Neural cell (in vitro differentiated cells): ENCODE data around the gene TSPAN32. TPM values are rescaled to one million over a fixed set of nuclear protein-coding genes. Genes with fewer than 3 reads are reported as not detected.

Experiments
- H2AFZ ChIP-seq: fragments of 200-600, 300-800 bp; sonication (generic), shearing (Covaris generic); 2 replicates; pipeline ENCODE4 v1.6.0; 2014; ENCODE audit warnings: low read depth, mild to moderate bottlenecking, antibody characterized with exemption, low read length, moderate library complexity
- H3F3A ChIP-seq: fragments of 200-600 bp; shearing (Covaris generic); 2 replicates; pipeline ENCODE4 v1.6.1; 2016; ENCODE audit warnings: mild to moderate bottlenecking, moderate library complexity, mixed read lengths, antibody characterized with exemption, low read length; ENCODE audit not compliant: insufficient read depth, poor library complexity, severe bottlenecking
- H3K27ac ChIP-seq: fragments of 200-600, 300-800 bp; sonication (generic), shearing (Covaris generic); 2 replicates; pipeline ENCODE4 v1.5.1; 2014; ENCODE audit warnings: mild to moderate bottlenecking, low read length, moderate library complexity
- H3K27me3 ChIP-seq: fragments of 300-800, 200-600 bp; sonication (generic), shearing (Covaris generic); 2 replicates; pipeline ENCODE4 v1.6.0; 2014; ENCODE audit warnings: mild to moderate bottlenecking, low read depth, low read length, moderate library complexity; ENCODE audit not compliant: insufficient read depth
- H3K36me3 ChIP-seq: fragments of 300-800, 200-600 bp; sonication (generic), shearing (Covaris generic); 2 replicates; pipeline ENCODE4 v1.5.1; 2014; ENCODE audit warnings: mild to moderate bottlenecking, antibody characterized with exemption, low read length, moderate library complexity; ENCODE audit not compliant: insufficient read depth
- H3K4me2 ChIP-seq: fragments of 300-800, 200-600 bp; sonication (generic), shearing (Covaris generic); 2 replicates; pipeline ENCODE4 v1.6.0; 2014; ENCODE audit warnings: mild to moderate bottlenecking, low read length
- H3K4me3 ChIP-seq: fragments of 300-800, 200-600 bp; sonication (generic), shearing (Covaris generic); 2 replicates; pipeline ENCODE4 v1.5.1; 2014; ENCODE audit warnings: mild to moderate bottlenecking, low read length, moderate library complexity
- H3K79me2 ChIP-seq: fragments of 200-600 bp; shearing (Covaris generic); replicated peaks from 2 replicates; pipeline ENCODE4 v1.6.0; 2014; ENCODE audit warnings: mild to moderate bottlenecking, low read length, moderate library complexity; ENCODE audit not compliant: insufficient read depth
- H3K9ac ChIP-seq: fragments of 300-800, 200-600 bp; sonication (generic), shearing (Covaris generic); 2 replicates; pipeline ENCODE4 v1.6.1; 2016; ENCODE audit warnings: mild to moderate bottlenecking, low read length, mixed read lengths
- H3K9me2 ChIP-seq: fragments of 200-600 bp; shearing (Covaris generic); 2 replicates; pipeline ENCODE4 v1.6.1; 2016; ENCODE audit warnings: mild to moderate bottlenecking, low read length, mixed read lengths; ENCODE audit not compliant: insufficient read depth
- H3K9me3 ChIP-seq: fragments of 200-600, 300-800 bp; sonication (generic), shearing (Covaris generic); 2 replicates; pipeline ENCODE4 v1.6.1; 2016; ENCODE audit warnings: mild to moderate bottlenecking, mixed run types, low read length, moderate library complexity, mixed read lengths
- H4K20me1 ChIP-seq: fragments of 200-600 bp; shearing (Covaris generic); 2 replicates; pipeline ENCODE4 v1.6.1; 2016; ENCODE audit warnings: mild to moderate bottlenecking, mixed run types; ENCODE audit not compliant: insufficient read depth
- EP300 ChIP-seq: fragments of 450-650 bp; conservative IDR thresholded peaks from 2 replicates; pipeline ENCODE4 v1.6.1; 2014; ENCODE audit warnings: antibody characterized with exemption, mild to moderate bottlenecking, moderate library complexity; ENCODE audit not compliant: poor library complexity, severe bottlenecking
- EZH2 ChIP-seq: fragments of 200-600, 300-800 bp; shearing (Covaris generic), sonication (generic); IDR thresholded peaks from 2 replicates; pipeline ENCODE4 v1.6.1; 2014; ENCODE audit warnings: antibody characterized with exemption, low read length, borderline replicate concordance, mild to moderate bottlenecking; ENCODE audit not compliant: insufficient read depth, poor library complexity, severe bottlenecking
- MXI1 ChIP-seq: fragments of 450-650 bp; conservative IDR thresholded peaks from 2 replicates; pipeline ENCODE4 v1.6.1; 2014; ENCODE audit warnings: antibody characterized with exemption, mild to moderate bottlenecking; ENCODE audit not compliant: poor library complexity, severe bottlenecking
- POLR2AphosphoS5 ChIP-seq: IDR thresholded peaks from 2 replicates; pipeline ENCODE4 v1.6.1; 2012
- RAD21 ChIP-seq: fragments of 450-650 bp; conservative IDR thresholded peaks from 2 replicates; pipeline ENCODE4 v1.6.1; 2014; ENCODE audit warnings: antibody characterized with exemption, mild to moderate bottlenecking, moderate library complexity
- SMC3 ChIP-seq: fragments of 450-650 bp; conservative IDR thresholded peaks from 2 replicates; pipeline ENCODE4 v1.6.1; 2014; ENCODE audit warnings: antibody characterized with exemption, mild to moderate bottlenecking, moderate library complexity; ENCODE audit not compliant: poor library complexity
- TAF1 ChIP-seq: IDR thresholded peaks from 2 replicates; pipeline ENCODE4 v1.6.1; 2012; ENCODE audit warnings: low read depth
- polyA plus RNA-seq: library from polyadenylated mRNA; depleted of rRNA; stranded (reverse); fragments of >200 nt; gene quantifications from 2 replicates; pipeline ENCODE4 v1.2.3, GENCODE V29; 2014
- TF ChIP-seq, protein P1 (sequence below): fragments of 450-650 bp; IDR thresholded peaks from 2 replicates; pipeline ENCODE4 v1.5.1; 2014; ENCODE audit warnings: antibody characterized with exemption, mild to moderate bottlenecking, moderate library complexity; ENCODE audit not compliant: poor library complexity, severe bottlenecking
- TF ChIP-seq, protein P2 (sequence below): IDR thresholded peaks from 2 replicates; pipeline ENCODE4 v1.6.1; 2012; ENCODE audit warnings: borderline replicate concordance

TSPAN32 gene
- polyA plus RNA-seq, 1 donor from 2014 or later, result not detected

DNA sequence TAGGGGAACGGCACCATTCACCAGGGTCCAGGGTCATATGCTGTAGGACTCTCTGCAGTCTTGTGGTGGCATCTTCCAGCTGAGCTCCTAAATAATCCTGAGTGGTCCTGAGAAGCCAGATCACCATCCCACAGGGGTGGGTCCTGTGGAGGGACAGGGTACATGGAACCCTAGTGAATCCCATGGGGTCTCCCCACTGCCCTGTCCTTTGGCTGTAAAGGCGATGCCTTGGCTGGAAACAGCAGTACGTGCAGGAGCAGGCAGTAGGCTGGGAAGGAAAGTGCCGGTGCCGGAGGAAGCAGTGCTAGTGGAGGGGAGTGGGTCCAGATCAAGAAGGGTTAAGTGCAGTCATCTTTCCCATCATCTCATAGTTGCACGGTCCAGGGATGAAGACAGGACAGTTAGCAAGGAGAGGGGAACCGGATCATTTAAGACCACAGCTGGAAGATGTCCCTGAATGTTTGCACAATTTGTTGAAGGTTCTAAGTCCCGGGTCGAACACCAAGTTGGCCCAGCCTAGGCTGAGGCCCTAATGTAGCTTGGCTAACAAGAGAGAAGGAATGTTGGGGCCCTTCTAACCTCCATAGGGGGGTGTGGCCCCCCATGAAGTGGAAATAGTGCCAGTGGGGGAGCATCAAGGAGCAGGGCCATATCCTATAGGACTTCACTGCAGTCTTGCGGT is 18.1 kb downstream of the TSPAN32 start:
- Histone ChIP-seq H3K36me3 (no peaks in the 10 kb centered on the region), H3K4me2 (no peak overlapping the region), H3F3A (no peaks in the 10 kb centered on the region), H3K9me2 (no peaks in the 10 kb centered on the region), H3K4me3 (no peak overlapping the region), H4K20me1 (no peaks in the 10 kb centered on the region), H2AFZ (no peak overlapping the region), H3K27ac (no peak overlapping the region), H3K27me3 (no peaks in the 10 kb centered on the region), H3K9ac (no peak overlapping the region), H3K9me3 (no peaks in the 10 kb centered on the region), H3K79me2 (no peaks in the 10 kb centered on the region)
- no peak for TF ChIP-seq EZH2
- TF ChIP-seq MXI1, result no peak
- TF ChIP-seq, protein P1, sequence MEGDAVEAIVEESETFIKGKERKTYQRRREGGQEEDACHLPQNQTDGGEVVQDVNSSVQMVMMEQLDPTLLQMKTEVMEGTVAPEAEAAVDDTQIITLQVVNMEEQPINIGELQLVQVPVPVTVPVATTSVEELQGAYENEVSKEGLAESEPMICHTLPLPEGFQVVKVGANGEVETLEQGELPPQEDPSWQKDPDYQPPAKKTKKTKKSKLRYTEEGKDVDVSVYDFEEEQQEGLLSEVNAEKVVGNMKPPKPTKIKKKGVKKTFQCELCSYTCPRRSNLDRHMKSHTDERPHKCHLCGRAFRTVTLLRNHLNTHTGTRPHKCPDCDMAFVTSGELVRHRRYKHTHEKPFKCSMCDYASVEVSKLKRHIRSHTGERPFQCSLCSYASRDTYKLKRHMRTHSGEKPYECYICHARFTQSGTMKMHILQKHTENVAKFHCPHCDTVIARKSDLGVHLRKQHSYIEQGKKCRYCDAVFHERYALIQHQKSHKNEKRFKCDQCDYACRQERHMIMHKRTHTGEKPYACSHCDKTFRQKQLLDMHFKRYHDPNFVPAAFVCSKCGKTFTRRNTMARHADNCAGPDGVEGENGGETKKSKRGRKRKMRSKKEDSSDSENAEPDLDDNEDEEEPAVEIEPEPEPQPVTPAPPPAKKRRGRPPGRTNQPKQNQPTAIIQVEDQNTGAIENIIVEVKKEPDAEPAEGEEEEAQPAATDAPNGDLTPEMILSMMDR, result no peak
- no peak for TF ChIP-seq TAF1
- no peak for TF ChIP-seq SMC3
- no peak for TF ChIP-seq EP300
- no peak for TF ChIP-seq POLR2AphosphoS5
- TF ChIP-seq, protein P2, sequence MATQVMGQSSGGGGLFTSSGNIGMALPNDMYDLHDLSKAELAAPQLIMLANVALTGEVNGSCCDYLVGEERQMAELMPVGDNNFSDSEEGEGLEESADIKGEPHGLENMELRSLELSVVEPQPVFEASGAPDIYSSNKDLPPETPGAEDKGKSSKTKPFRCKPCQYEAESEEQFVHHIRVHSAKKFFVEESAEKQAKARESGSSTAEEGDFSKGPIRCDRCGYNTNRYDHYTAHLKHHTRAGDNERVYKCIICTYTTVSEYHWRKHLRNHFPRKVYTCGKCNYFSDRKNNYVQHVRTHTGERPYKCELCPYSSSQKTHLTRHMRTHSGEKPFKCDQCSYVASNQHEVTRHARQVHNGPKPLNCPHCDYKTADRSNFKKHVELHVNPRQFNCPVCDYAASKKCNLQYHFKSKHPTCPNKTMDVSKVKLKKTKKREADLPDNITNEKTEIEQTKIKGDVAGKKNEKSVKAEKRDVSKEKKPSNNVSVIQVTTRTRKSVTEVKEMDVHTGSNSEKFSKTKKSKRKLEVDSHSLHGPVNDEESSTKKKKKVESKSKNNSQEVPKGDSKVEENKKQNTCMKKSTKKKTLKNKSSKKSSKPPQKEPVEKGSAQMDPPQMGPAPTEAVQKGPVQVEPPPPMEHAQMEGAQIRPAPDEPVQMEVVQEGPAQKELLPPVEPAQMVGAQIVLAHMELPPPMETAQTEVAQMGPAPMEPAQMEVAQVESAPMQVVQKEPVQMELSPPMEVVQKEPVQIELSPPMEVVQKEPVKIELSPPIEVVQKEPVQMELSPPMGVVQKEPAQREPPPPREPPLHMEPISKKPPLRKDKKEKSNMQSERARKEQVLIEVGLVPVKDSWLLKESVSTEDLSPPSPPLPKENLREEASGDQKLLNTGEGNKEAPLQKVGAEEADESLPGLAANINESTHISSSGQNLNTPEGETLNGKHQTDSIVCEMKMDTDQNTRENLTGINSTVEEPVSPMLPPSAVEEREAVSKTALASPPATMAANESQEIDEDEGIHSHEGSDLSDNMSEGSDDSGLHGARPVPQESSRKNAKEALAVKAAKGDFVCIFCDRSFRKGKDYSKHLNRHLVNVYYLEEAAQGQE, result no peak
- no peak for TF ChIP-seq RAD21

DNA sequence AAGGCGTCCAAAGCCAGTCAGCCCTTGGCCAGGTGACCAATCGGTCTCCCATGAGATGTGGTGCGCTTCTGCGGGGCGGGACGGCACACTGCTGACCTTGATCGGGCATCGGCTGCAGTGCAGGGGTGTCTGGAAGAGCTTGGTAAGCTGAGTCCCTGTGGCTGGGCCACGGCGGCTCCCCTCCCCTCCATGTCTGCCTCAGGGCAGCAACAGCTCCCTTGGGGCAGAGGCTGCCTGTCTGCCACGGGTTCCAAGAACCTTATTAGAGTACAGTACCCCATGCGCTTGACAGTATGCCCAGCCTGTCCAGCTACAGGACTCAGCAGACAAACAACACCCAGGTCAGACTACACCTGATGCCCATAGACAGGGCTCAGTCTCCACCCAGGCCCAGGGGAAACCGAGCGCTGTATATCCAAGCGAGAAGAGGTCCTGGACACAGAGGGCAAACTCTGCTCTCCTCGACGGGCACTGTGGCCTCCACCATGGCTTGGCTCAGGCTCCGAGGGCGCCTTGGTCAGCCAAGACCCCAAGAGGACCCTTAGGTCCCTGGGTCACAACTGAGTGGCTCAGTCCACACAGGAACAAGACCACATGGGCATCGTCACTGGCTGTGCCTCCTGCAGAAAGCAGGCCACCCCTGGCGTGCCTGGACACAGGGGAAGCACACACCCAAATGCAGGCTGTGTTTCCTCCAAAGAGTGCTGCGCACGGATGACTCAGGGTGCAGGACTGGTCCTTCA is 18.9 kb downstream of the TSPAN32 start:
- Histone ChIP-seq H3K36me3 (no peaks in the 10 kb centered on the region), H3K9me2 (no peaks in the 10 kb centered on the region), H3K9ac (no peak overlapping the region), H3K27ac (no peak overlapping the region), H4K20me1 (no peaks in the 10 kb centered on the region), H3K4me3 (no peak overlapping the region), H3K4me2 (no peak overlapping the region), H3K9me3 (no peaks in the 10 kb centered on the region), H3K27me3 (no peaks in the 10 kb centered on the region), H2AFZ (no peak overlapping the region), H3K79me2 (no peaks in the 10 kb centered on the region), H3F3A (no peaks in the 10 kb centered on the region)
- TF ChIP-seq EP300, result no peak
- TF ChIP-seq EZH2, result no peak
- TF ChIP-seq RAD21, result no peak
- no peak for TF ChIP-seq TAF1
- TF ChIP-seq, protein P2, result no peak
- TF ChIP-seq MXI1, result no peak
- TF ChIP-seq POLR2AphosphoS5, result no peak
- TF ChIP-seq SMC3, result no peak
- TF ChIP-seq, protein P1, result no peak
